HepG2 (cell line): ENCODE data around the gene MUCL3. TPM values are rescaled to one million over a fixed set of nuclear protein-coding genes. Genes with fewer than 3 reads are reported as not detected.

Source experiments
- ATAC-seq: fragments of 200-7000 bp; cut with Tn5 transposase; 3 replicates; pipeline ENCODE4 v1.9.1; 2020; ENCODE audit warnings: mild to moderate bottlenecking, moderate library complexity
- BruUV-seq: library from RNA; stranded (reverse); fragments of 400-500 nt; replicated peaks from 2 replicates; lab custom pipeline; 2021; lab: Mats Ljungman, UMichigan
- CTCF ChIA-PET: fragments of 300-600 bp; formaldehyde crosslinking; extraction: SDS; loops from one replicate; lab custom pipeline; 2021; ENCODE audit warnings: low total read pairs, inconsistent platforms, low intra/inter-chr PET ratio; lab: Yijun Ruan, JAX
- POLR2A ChIA-PET: fragments of 350-600 bp; sonication (Branson Sonifier 250); formaldehyde crosslinking; loops from one replicate; lab custom pipeline; 2020; ENCODE audit warnings: antibody characterized with exemption, inconsistent platforms; lab: Yijun Ruan, JAX
- DNase-seq: peaks from one replicate; pipeline ENCODE4 v3.0.0-alpha.2; 2015; ENCODE audit warnings: low spot score
- FAIRE-seq: peaks from 3 replicates; lab custom pipeline; 2011; peaks lifted over from hg19 to GRCh38; lab: Jason Lieb, UNC
- H2AFZ ChIP-seq: one replicate; pipeline ENCODE4 v1.6.1; 2011; ENCODE audit warnings: low read length, inconsistent platforms
- H3K27ac ChIP-seq: fragments of 300-600 bp; 3 replicates; pipeline ENCODE4 v1.8.0; 2011; ENCODE audit warnings: mixed run types, mild to moderate bottlenecking, mixed read lengths, low read length, inconsistent platforms; ENCODE audit not compliant: insufficient read depth; ENCODE audit errors: extremely low read length
- H3K27me3 ChIP-seq, 2 experiments: fragments of 200-600 bp in 1 of 2; 2 replicates in 1 of 2; 3 replicates in 1 of 2; pipeline versions ENCODE4 v1.6.0 to v1.8.0; 2011; ENCODE audit warnings: low read length in 2 of 2, mild to moderate bottlenecking in 2 of 2, moderate library complexity in 2 of 2, inconsistent platforms in 1 of 2; ENCODE audit not compliant: insufficient read depth in 2 of 2, control insufficient read depth in 1 of 2
- H3K36me3 ChIP-seq, 2 experiments: fragments of 200-600 bp in 1 of 2; replicated peaks in 1 of 2; 2 replicates in 1 of 2; 3 replicates in 1 of 2; pipeline versions ENCODE4 v1.5.1 to v1.8.0; 2011; ENCODE audit warnings: low read length in 2 of 2, inconsistent platforms in 1 of 2; ENCODE audit not compliant: insufficient read depth in 2 of 2, control insufficient read depth in 1 of 2
- H3K4me1 ChIP-seq: 2 replicates; pipeline ENCODE4 v1.5.1; 2012; ENCODE audit warnings: low read length, inconsistent platforms; ENCODE audit not compliant: insufficient read depth
- H3K4me2 ChIP-seq: 2 replicates; pipeline ENCODE4 v1.6.0; 2011; ENCODE audit warnings: low read depth, low read length, inconsistent platforms
- H3K4me3 ChIP-seq, 3 experiments: fragments of 200-600 bp in 1 of 3; sonication (generic), shearing (Covaris generic) in 1 of 3; replicated peaks in 1 of 3; 2 replicates each; pipeline ENCODE4 v1.5.1; 2011 to 2016; ENCODE audit warnings: low read length in 3 of 3, inconsistent platforms in 2 of 3, low read depth in 2 of 3, mild to moderate bottlenecking in 2 of 3, control low read depth in 1 of 3, mixed read lengths in 1 of 3; ENCODE audit not compliant: insufficient read depth in 1 of 3
- H3K79me2 ChIP-seq: one replicate; pipeline ENCODE4 v1.6.1; 2011; ENCODE audit warnings: low read length, inconsistent platforms; ENCODE audit not compliant: insufficient read depth
- H3K9ac ChIP-seq: 2 replicates; pipeline ENCODE4 v1.6.0; 2011; ENCODE audit warnings: mild to moderate bottlenecking, low read depth, low read length, inconsistent platforms; ENCODE audit not compliant: insufficient read depth
- H3K9me3 ChIP-seq: 2 replicates; pipeline ENCODE4 v1.5.1; 2012; ENCODE audit warnings: mild to moderate bottlenecking, low read length
- H4K20me1 ChIP-seq: 2 replicates; pipeline ENCODE4 v1.6.0; 2011; ENCODE audit warnings: inconsistent platforms, mild to moderate bottlenecking, low read length, moderate library complexity; ENCODE audit not compliant: insufficient read depth
- CREBL2 ChIP-seq: sonication (generic); formaldehyde crosslinking; IDR thresholded peaks from 2 replicates; pipeline ENCODE4 v1.8.1; 2023; ENCODE audit warnings: missing genetic modification reagents, mild to moderate bottlenecking, borderline replicate concordance
- ERF ChIP-seq: IDR thresholded peaks from 2 replicates; pipeline ENCODE4 v1.6.1; 2018; ENCODE audit warnings: missing biosample characterization, missing genetic modification reagents
- HNF4G ChIP-seq, 2 experiments: sonication (generic) in 1 of 2; formaldehyde crosslinking in 1 of 2; IDR thresholded peaks; 2 replicates each; pipeline versions ENCODE4 v1.4.0 to v1.6.1; 2011 to 2020; ENCODE audit warnings: borderline replicate concordance in 2 of 2, low read depth in 2 of 2, mild to moderate bottlenecking in 2 of 2, low read length in 1 of 2, missing genetic modification reagents in 1 of 2, moderate library complexity in 1 of 2
- HNRNPLL ChIP-seq: fragments of 200-400 bp; formaldehyde crosslinking; IDR thresholded peaks from 2 replicates; pipeline ENCODE4 v1.6.1; 2017; ENCODE audit warnings: mild to moderate bottlenecking, low read depth, low read length; ENCODE audit not compliant: poor library complexity, severe bottlenecking
- MAFF ChIP-seq: IDR thresholded peaks from 2 replicates; pipeline ENCODE4 v1.6.1; 2011; ENCODE audit warnings: low read depth, low read length, improper control_type of control experiment
- MBD4 ChIP-seq: IDR thresholded peaks from 2 replicates; pipeline ENCODE4 v1.6.1; 2012; ENCODE audit warnings: low read length, inconsistent platforms, borderline replicate concordance
- POLR2G ChIP-seq: fragments of 200-400 bp; formaldehyde crosslinking; IDR thresholded peaks from 2 replicates; pipeline ENCODE4 v1.6.1; 2018; ENCODE audit warnings: mild to moderate bottlenecking, low read depth, low read length, moderate library complexity
- PRPF4 ChIP-seq: fragments of 200-400 bp; formaldehyde crosslinking; IDR thresholded peaks from 2 replicates; pipeline ENCODE4 v1.6.1; 2016; ENCODE audit warnings: low read length, low read depth; ENCODE audit not compliant: poor library complexity, severe bottlenecking
- SMARCE1 ChIP-seq: fragments of 450-650 bp; IDR thresholded peaks from 2 replicates; pipeline ENCODE4 v1.6.1; 2017; ENCODE audit warnings: borderline replicate concordance
- SRY ChIP-seq: sonication (generic); formaldehyde crosslinking; IDR thresholded peaks from 2 replicates; pipeline ENCODE4 v1.8.0; 2022; ENCODE audit warnings: mild to moderate bottlenecking, missing genetic modification reagents
- THAP9 ChIP-seq: sonication (generic); formaldehyde crosslinking; IDR thresholded peaks from 2 replicates; pipeline ENCODE4; 2020; ENCODE audit warnings: missing genetic modification reagents, mild to moderate bottlenecking, borderline replicate concordance
- ZFX ChIP-seq: sonication (generic); formaldehyde crosslinking; IDR thresholded peaks from 2 replicates; pipeline ENCODE4 v1.4.0; 2020; ENCODE audit warnings: mild to moderate bottlenecking, low read depth, missing genetic modification reagents, moderate library complexity
- ZNF24 ChIP-seq: fragments of 450-650 bp; IDR thresholded peaks from 2 replicates; pipeline ENCODE4 v1.6.1; 2017; ENCODE audit warnings: antibody characterized with exemption, mild to moderate bottlenecking
- ZNF430 ChIP-seq: sonication (generic); formaldehyde crosslinking; IDR thresholded peaks from 2 replicates; pipeline ENCODE4 v1.9.0; 2021; ENCODE audit warnings: mild to moderate bottlenecking, missing genetic modification reagents
- ZNF768 ChIP-seq: sonication (generic); formaldehyde crosslinking; IDR thresholded peaks from 2 replicates; pipeline ENCODE4 v1.4.0; 2020; ENCODE audit warnings: missing genetic modification reagents
- WGBS: methylation state at CpG from one replicate; pipeline ENCODE4 v1.1.6; 2017; ENCODE audit warnings: low lambda C conversion rate; 5-methylcytosine and 5-hydroxymethylcytosine counted together
- in situ Hi-C: cut with HindIII; loops from 2 replicates; pipeline ENCODE4 v1.10.0; 2017; ENCODE audit warnings: low pct_unique_long_range_greater_than_20kb; ENCODE audit not compliant: extremely low pct_ligation_motif_present
- intact Hi-C: fragments of 100-400 bp; cut with micrococcal nuclease; formaldehyde crosslinking; loops from one replicate; pipeline ENCODE4 v1.10.0; 2022; ENCODE audit not compliant: unreplicated experiment
- polyA plus RNA-seq, 8 experiments: library from polyadenylated mRNA; depleted of rRNA in 3 of 8; stranded (reverse) in 7 of 8; unstranded in 1 of 8; fragments of >200 nt; fragmentation: Illumina TruSeq in 4 of 8; extraction: Trizol in 4 of 8; gene quantifications; 2 replicates each; pipeline versions ENCODE4 v1.2.1 to v1.2.3, GENCODE V29; 2011 to 2016; ENCODE audit warnings: low read depth in 4 of 8, missing spikeins in 1 of 8, mixed read lengths in 1 of 8; ENCODE audit not compliant: insufficient read depth in 1 of 8
- total RNA-seq, 5 experiments: library from RNA; depleted of rRNA; stranded (reverse); fragments of >200 nt; fragmentation: Illumina TruSeq; extraction: Trizol; gene quantifications; 2 replicates each; pipeline ENCODE4 v1.2.3, GENCODE V29; 2016; ENCODE audit warnings: low read depth in 1 of 5

The MUCL3 gene
- total and polyA plus RNA-seq, 2 of the 13 experiments (the other 11 are each of a cell fraction or from before 2014, with no cell fraction given): not detected

GRCh38 chr6:30932665-30933365 lies 8.0 kb upstream of the MUCL3 start:
- Histone ChIP-seq H3K9ac (no peak overlapping the region), H3K36me3 (no peaks in the 10 kb centered on the region), H3K4me2 (no peak overlapping the region), H3K79me2 (no peaks in the 10 kb centered on the region), H4K20me1 (no peaks in the 10 kb centered on the region), H3K27me3 (peaks cover 2 to 32% of the 10 kb centered on the region in 2 experiments; a peak in 2 of 5 replicates), H2AFZ (no peak overlapping the region), H3K4me3 (no peak overlapping the region), H3K9me3 (no peaks in the 10 kb centered on the region), H3K4me1 (no peaks in the 10 kb centered on the region), H3K27ac (no peak overlapping the region)
- 49% methylated on average over 6 of the region's 6 CpGs for WGBS
- DNase-seq (no peak), ATAC-seq (no peak), FAIRE-seq (no peak)
- in situ Hi-C loops (no loop called here), intact Hi-C loops (no loop called here)
- CTCF ChIA-PET: no interaction called here
- POLR2A ChIA-PET: no interaction called here
- no TSS peak for BruUV-seq
- TF ChIP-seq SMARCE1 (no peak), ZNF430 (no peak), ZNF768 (CRISPR knock-in tag) (peak; percentile 88)

- peaks cover 1% of the 10 kb centered on the region; the same call in 1 of the 2 replicates for H3K4me1 ChIP-seq
- no peaks in the 10 kb centered on the region for H3K9me3 ChIP-seq
- H3K27ac ChIP-seq: no peak overlapping the region
- CTCF ChIA-PET: no interaction called here
- BruUV-seq: no TSS peak
- H3K27me3 ChIP-seq: peaks cover 4 to 49% of the 10 kb centered on the region in 2 experiments; a peak in 3 of 5 replicates
- FAIRE-seq (no peak), ATAC-seq (no peak), DNase-seq (no peak)
- no peak overlapping the region for H3K4me3 ChIP-seq
- no peaks in the 10 kb centered on the region for H3K79me2 ChIP-seq
- POLR2A ChIA-PET: no interaction called here
- WGBS: 0% methylated on average over 3 of the region's 3 CpGs
- H3K9ac ChIP-seq: no peak overlapping the region
- intact Hi-C loops: no loop called here
- no peaks in the 10 kb centered on the region for H3K36me3 ChIP-seq
- no peak overlapping the region for H3K4me2 ChIP-seq
- no peaks in the 10 kb centered on the region for H4K20me1 ChIP-seq
- in situ Hi-C loops: no loop called here
- no peak overlapping the region for H2AFZ ChIP-seq
- no peak for TF ChIP-seq POLR2G
- TF ChIP-seq THAP9 (CRISPR knock-in tag): no peak
- TF ChIP-seq MBD4: no peak
- TF ChIP-seq SRY: no peak
- no peak for TF ChIP-seq ZNF24
- TF ChIP-seq MAFF: no peak
- no peak for TF ChIP-seq ZFX (CRISPR knock-in tag)
- no peak for TF ChIP-seq PRPF4
- TF ChIP-seq CREBL2 (CRISPR knock-in tag): no peak
- TF ChIP-seq HNF4G (IDR thresholded peaks at IDR 0.05; ENCODE audit: borderline replicate concordance, low read depth, low read length): no peak
- no peak for TF ChIP-seq HNF4G (CRISPR knock-in tag; IDR thresholded peaks at IDR 0.05; ENCODE audit: borderline replicate concordance, low read depth)
- no peak for TF ChIP-seq HNRNPLL
- TF ChIP-seq ERF: no peak
Observed at GRCh38 chr6:30935018-30935417, 5.8 kb upstream of the MUCL3 start.
